Small intestine (tissue), 7 donors: ENCODE data around the gene FBXO21. TPM values are rescaled to one million over a fixed set of nuclear protein-coding genes. Genes with fewer than 3 reads are reported as not detected.

Experiments used
- DNase-seq, 2 donors: peaks; one replicate each; pipeline versions ENCODE4 v3.0.0 to v3.0.0-alpha.2; 2013
- FAIRE-seq: peaks from 2 replicates; lab custom pipeline; 2012; peaks lifted over from hg19 to GRCh38; lab: Jason Lieb, UNC
- H3K27ac ChIP-seq, 3 donors: one replicate each; pipeline ENCODE4 v1.5.1; 2013; ENCODE audit warnings: low read length in 2 of 3, mild to moderate bottlenecking in 2 of 3, control low read depth in 1 of 3, inconsistent platforms in 1 of 3, low read depth in 1 of 3, moderate library complexity in 1 of 3
- H3K27me3 ChIP-seq, 3 donors: one replicate each; pipeline ENCODE4 v1.6.1; 2013; ENCODE audit warnings: low read length in 3 of 3, inconsistent platforms in 1 of 3; ENCODE audit not compliant: control insufficient read depth in 3 of 3, insufficient read depth in 3 of 3
- H3K36me3 ChIP-seq, 3 donors: one replicate each; pipeline ENCODE4 v1.6.1; 2013; ENCODE audit warnings: low read length in 3 of 3, inconsistent platforms in 1 of 3, low read depth in 1 of 3, mild to moderate bottlenecking in 1 of 3, moderate library complexity in 1 of 3; ENCODE audit not compliant: control insufficient read depth in 3 of 3, insufficient read depth in 2 of 3
- H3K4me1 ChIP-seq, 3 donors: one replicate each; pipeline ENCODE4 v1.6.1; 2013; ENCODE audit warnings: low read length in 2 of 3, inconsistent platforms in 1 of 3, low read depth in 1 of 3, mild to moderate bottlenecking in 1 of 3, moderate library complexity in 1 of 3; ENCODE audit not compliant: control insufficient read depth in 3 of 3, insufficient read depth in 2 of 3
- H3K4me3 ChIP-seq, 3 donors: one replicate each; pipeline ENCODE4 v1.5.1; 2013; ENCODE audit warnings: low read length in 3 of 3, control low read depth in 1 of 3, inconsistent platforms in 1 of 3, low read depth in 1 of 3, mild to moderate bottlenecking in 1 of 3, moderate library complexity in 1 of 3
- H3K9me3 ChIP-seq, 2 donors: one replicate each; pipeline ENCODE4 v1.6.1; 2013; ENCODE audit warnings: low read depth in 1 of 2, low read length in 1 of 2; ENCODE audit not compliant: control insufficient read depth in 2 of 2, insufficient read depth in 1 of 2
- WGBS, 3 donors: extraction: QIAGEN DNeasy Blood & Tissue Kit; methylation state at CpG; one replicate each; pipeline ENCODE4 v1.1.7; 2013; 5-methylcytosine and 5-hydroxymethylcytosine counted together
- polyA plus RNA-seq, 4 donors: library from polyadenylated mRNA; stranded (reverse) in 3 of 4; unstranded in 1 of 4; fragments of 200-250 nt in 3 of 4; fragments of 120-200 nt in 1 of 4; gene quantifications; one replicate each; pipeline versions ENCODE4 v1.2.1 to v1.2.3, GENCODE V29; 2013
- donor health status: healthy with polysubstance abuse.
- donor health status: control.
- donor health status: control.
- donor health status: Bipolar disorder and iron deficiency.
- donor health status: healthy.

FBXO21 gene
- polyA plus RNA-seq, 4 donors: 6.8 to 32.2 (median 12.6) TPM

GRCh38 chr12:117139025-117139717 is 51.1 kb downstream of the FBXO21 start:
- no peaks in the 10 kb centered on the region for H3K9me3 ChIP-seq
- H3K27me3 ChIP-seq: no peaks in the 10 kb centered on the region
- no peak overlapping the region for H3K27ac ChIP-seq
- DNase-seq: no peak
- H3K36me3 ChIP-seq: peaks cover 0 to 10% (median 2%) of the 10 kb centered on the region in 3 donors
- WGBS, 3 donors: 81 to 94% (median 90%) methylated on average over 5 of the region's 5 CpGs
- FAIRE-seq: no peak
- peaks cover 0 to 5% (median 0%) of the 10 kb centered on the region in 3 donors for H3K4me1 ChIP-seq
- H3K4me3 ChIP-seq: no peak overlapping the region

GRCh38 chr12:117134721-117135120 is 55.5 kb downstream of the FBXO21 start:
- H3K4me3 ChIP-seq: no peak overlapping the region
- WGBS, 3 donors: 96 to 98% (median 98%) methylated on average over 2 of the region's 2 CpGs
- DNase-seq (no peak), FAIRE-seq (no peak)
- no peaks in the 10 kb centered on the region for H3K27me3 ChIP-seq
- H3K36me3 ChIP-seq: no peaks in the 10 kb centered on the region
- no peaks in the 10 kb centered on the region for H3K4me1 ChIP-seq
- no peak overlapping the region for H3K27ac ChIP-seq
- no peaks in the 10 kb centered on the region for H3K9me3 ChIP-seq

- no peaks in the 10 kb centered on the region for H3K27me3 ChIP-seq
- no peaks in the 10 kb centered on the region for H3K9me3 ChIP-seq
- H3K4me3 ChIP-seq: no peak overlapping the region
- DNase-seq: no peak
- FAIRE-seq: no peak
- H3K36me3 ChIP-seq: no peaks in the 10 kb centered on the region
- 53 to 87% (median 65%) methylated on average over 10 of the region's 10 CpGs for WGBS, 3 donors
- no peak overlapping the region for H3K27ac ChIP-seq
- no peaks in the 10 kb centered on the region for H3K4me1 ChIP-seq
Observed at GRCh38 chr12:117134059-117134458, 56.2 kb downstream of the FBXO21 start.

GRCh38 chr12:117130801-117131200 is 59.5 kb downstream of the FBXO21 start:
- H3K27me3 ChIP-seq: no peaks in the 10 kb centered on the region
- 77 to 85% (median 81%) methylated on average over 7 of the region's 7 CpGs for WGBS, 3 donors
- no peak for FAIRE-seq

GRCh38 chr12:117129391-117129790 is 60.9 kb downstream of the FBXO21 start:
- no peak overlapping the region for H3K27ac ChIP-seq
- WGBS, 3 donors: 87 to 92% (median 89%) methylated on average over 5 of the region's 5 CpGs
- H3K4me3 ChIP-seq: no peak overlapping the region
- DNase-seq: no peak
- no peak for FAIRE-seq
- no peaks in the 10 kb centered on the region for H3K36me3 ChIP-seq
- no peaks in the 10 kb centered on the region for H3K27me3 ChIP-seq
- H3K4me1 ChIP-seq: no peaks in the 10 kb centered on the region
- H3K9me3 ChIP-seq: no peaks in the 10 kb centered on the region

More at GRCh38 chr12:117130801-117131200, 59.5 kb downstream of the FBXO21 start:
- no peak overlapping the region for H3K27ac ChIP-seq
- no peak overlapping the region for H3K4me3 ChIP-seq
- H3K9me3 ChIP-seq: no peaks in the 10 kb centered on the region
- no peak for DNase-seq
- H3K36me3 ChIP-seq: no peaks in the 10 kb centered on the region
- no peaks in the 10 kb centered on the region for H3K4me1 ChIP-seq

GRCh38 chr12:117127933-117128823 is 62.1 kb downstream of the FBXO21 start:
- H3K27me3 ChIP-seq: no peaks in the 10 kb centered on the region
- no peak overlapping the region for H3K4me3 ChIP-seq
- no peaks in the 10 kb centered on the region for H3K4me1 ChIP-seq
- H3K36me3 ChIP-seq: no peaks in the 10 kb centered on the region
- WGBS, 3 donors: 90 to 95% (median 95%) methylated on average over 6 of the region's 6 CpGs
- no peaks in the 10 kb centered on the region for H3K9me3 ChIP-seq
- no peak for DNase-seq
- no peak overlapping the region for H3K27ac ChIP-seq
- FAIRE-seq: no peak

GRCh38 chr12:117126335-117126734 is 63.9 kb downstream of the FBXO21 start:
- FAIRE-seq (no peak), DNase-seq (no peak)
- no peaks in the 10 kb centered on the region for H3K4me1 ChIP-seq
- H3K27me3 ChIP-seq: no peaks in the 10 kb centered on the region
- H3K27ac ChIP-seq: no peak overlapping the region
- H3K36me3 ChIP-seq: no peaks in the 10 kb centered on the region
- WGBS, 3 donors: 91 to 94% (median 91%) methylated on average over 4 of the region's 4 CpGs
- H3K4me3 ChIP-seq: no peak overlapping the region
- H3K9me3 ChIP-seq: no peaks in the 10 kb centered on the region

- no peak for DNase-seq
- H3K27me3 ChIP-seq: no peaks in the 10 kb centered on the region
- no peaks in the 10 kb centered on the region for H3K9me3 ChIP-seq
- H3K4me1 ChIP-seq: no peaks in the 10 kb centered on the region
- H3K4me3 ChIP-seq: no peak overlapping the region
- 89 to 95% (median 90%) methylated on average over 7 of the region's 7 CpGs for WGBS, 3 donors
- H3K36me3 ChIP-seq: no peaks in the 10 kb centered on the region
- no peak for FAIRE-seq
- H3K27ac ChIP-seq: no peak overlapping the region
Observed at GRCh38 chr12:117125767-117126166, 64.5 kb downstream of the FBXO21 start.
